ENCODE data around the gene FRMPD1. TPM values are rescaled to one million over a fixed set of nuclear protein-coding genes. Genes with fewer than 3 reads are reported as not detected.

Gene FRMPD1
- total RNA-seq, 2 donors from 2014 or later: 0.33 to 0.55 TPM

DNA sequence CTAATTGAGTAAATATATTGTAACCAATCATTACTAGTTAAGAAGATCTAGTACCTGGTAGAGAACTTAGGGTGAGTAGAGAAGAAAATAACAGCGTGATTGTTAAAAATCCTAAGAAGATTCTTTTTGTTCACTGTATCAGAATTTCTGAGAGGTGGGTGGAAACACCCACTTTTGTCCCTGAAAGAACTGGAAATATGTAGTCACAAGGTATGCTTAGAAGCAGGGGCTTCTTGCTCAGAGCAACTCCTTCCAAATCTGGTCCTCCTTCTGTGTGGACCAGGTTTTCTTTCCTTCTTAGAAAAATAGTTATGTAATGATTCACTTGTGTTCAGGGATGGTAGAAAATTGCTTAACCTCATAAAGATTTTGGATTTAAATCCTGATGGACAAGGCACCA lies 46.5 kb upstream of the FRMPD1 start:
- no peak overlapping the region for H3K27ac ChIP-seq (ENCODE audit: low read depth, low read length)
- no peak overlapping the region for H3K4me3 Mint-ChIP-seq
- H3K27me3 Mint-ChIP-seq (ENCODE audit: insufficient read depth): peaks cover 20% of the 10 kb centered on the region
- H3K9me3 Mint-ChIP-seq: no peaks in the 10 kb centered on the region
- no peak overlapping the region for H3K4me3 ChIP-seq (ENCODE audit: low read length)
- no peaks in the 10 kb centered on the region for H3K4me1 ChIP-seq (ENCODE audit: control insufficient read depth, insufficient read depth, low read length)
- WGBS, 2 experiments (ENCODE audit: insufficient coverage in 1 of 2, insufficient read length in 1 of 2): 88 to 92% methylated on average over 1 of the region's 1 CpG
- DNase-seq: no peak
- no peaks in the 10 kb centered on the region for H3K9me3 ChIP-seq (ENCODE audit: control insufficient read depth, low read length)
- no peak for TF ChIP-seq CTCF (conservative IDR thresholded peaks at IDR 0.05)
- no peaks in the 10 kb centered on the region for H3K36me3 ChIP-seq (ENCODE audit: control insufficient read depth, insufficient read depth, low read length)
- no peaks in the 10 kb centered on the region for H3K4me1 Mint-ChIP-seq
- H3K27ac Mint-ChIP-seq: no peak overlapping the region
- no peak overlapping the region for H3K9ac ChIP-seq (ENCODE audit: extremely low read depth, low read length, poor library complexity, severe bottlenecking)
- no peaks in the 10 kb centered on the region for H3K36me3 Mint-ChIP-seq (ENCODE audit: low read depth)
- H3K27me3 ChIP-seq (ENCODE audit: control insufficient read depth, insufficient read depth, low read length, poor library complexity, severe bottlenecking): peaks cover 30% of the 10 kb centered on the region

DNA sequence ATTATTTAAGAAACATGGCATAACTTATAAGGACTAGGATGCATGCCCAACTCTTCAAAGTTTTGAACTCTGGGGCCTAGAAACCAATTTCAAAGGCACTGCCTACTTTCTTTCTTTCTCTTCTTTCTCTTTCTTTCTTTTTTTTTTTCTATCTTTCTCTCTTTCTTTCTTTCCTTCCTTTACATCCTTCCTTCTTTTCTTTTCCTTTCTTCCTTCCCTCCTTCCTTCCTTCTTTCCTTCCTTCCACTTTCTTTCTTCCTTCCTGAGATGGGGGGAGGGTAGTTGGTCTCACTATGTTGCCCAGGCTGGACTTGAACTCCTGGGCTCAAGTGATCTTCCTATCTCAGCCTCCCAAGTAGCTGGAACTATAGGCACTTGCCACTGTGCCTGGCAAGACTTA lies 42.5 kb upstream of the FRMPD1 start:
- Mint-ChIP-seq H3K9me3 (no peaks in the 10 kb centered on the region), H3K27me3 (ENCODE audit: insufficient read depth) (peaks cover 9% of the 10 kb centered on the region), H3K27ac (no peak overlapping the region), H3K4me3 (no peak overlapping the region), H3K36me3 (ENCODE audit: low read depth) (no peaks in the 10 kb centered on the region), H3K4me1 (no peaks in the 10 kb centered on the region)
- Histone ChIP-seq H3K4me1 (ENCODE audit: control insufficient read depth, insufficient read depth, low read length) (no peaks in the 10 kb centered on the region), H3K9me3 (ENCODE audit: control insufficient read depth, low read length) (no peaks in the 10 kb centered on the region), H3K36me3 (ENCODE audit: control insufficient read depth, insufficient read depth, low read length) (no peaks in the 10 kb centered on the region), H3K9ac (ENCODE audit: extremely low read depth, low read length, poor library complexity, severe bottlenecking) (no peak overlapping the region), H3K27ac (ENCODE audit: low read depth, low read length) (no peak overlapping the region), H3K4me3 (ENCODE audit: low read length) (no peak overlapping the region), H3K27me3 (ENCODE audit: control insufficient read depth, insufficient read depth, low read length, poor library complexity, severe bottlenecking) (peaks cover 22% of the 10 kb centered on the region)
- DNase-seq: no peak
- no peak for TF ChIP-seq CTCF (conservative IDR thresholded peaks at IDR 0.05)

DNA sequence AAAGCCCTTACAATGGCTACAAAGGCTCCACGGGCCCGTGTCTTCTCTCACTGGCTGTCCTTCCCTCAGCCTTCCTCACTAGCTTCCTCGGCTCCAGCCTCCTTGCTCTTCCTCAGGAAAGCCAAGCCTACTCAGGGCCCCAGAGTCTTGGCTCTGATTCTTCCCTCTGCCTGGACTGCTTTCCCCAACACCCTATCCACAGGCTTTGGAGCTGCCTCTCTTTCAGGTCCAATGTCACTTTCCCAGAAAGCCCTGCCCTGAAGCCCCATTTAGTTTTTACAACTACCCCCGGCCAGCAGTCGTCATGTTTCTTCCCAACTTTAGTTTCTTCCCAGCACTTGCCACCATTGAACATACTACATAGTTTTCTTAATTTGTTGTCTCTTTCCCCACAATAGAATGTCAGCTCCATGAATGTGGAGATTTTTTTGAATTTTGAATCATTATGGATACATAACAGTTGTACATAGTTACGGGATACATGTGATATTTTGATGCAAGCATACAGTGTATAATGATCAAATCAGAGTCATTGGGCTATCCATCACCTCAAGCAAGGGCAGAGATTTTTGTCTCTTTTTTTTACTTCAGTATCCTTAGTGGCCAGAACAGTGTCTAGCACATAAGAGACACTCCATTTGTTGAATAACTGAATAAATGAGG lies 40.9 kb upstream of the FRMPD1 start:
- 63 to 80% methylated on average over 3 to 6 of the region's 6 CpGs for WGBS, 2 experiments (ENCODE audit: insufficient coverage in 1 of 2, insufficient read length in 1 of 2)
- H3K27ac Mint-ChIP-seq: no peak overlapping the region

More for the DNA sequence above, 40.9 kb upstream of the FRMPD1 start:
- Histone ChIP-seq H3K4me1 (ENCODE audit: control insufficient read depth, insufficient read depth, low read length) (no peaks in the 10 kb centered on the region), H3K36me3 (ENCODE audit: control insufficient read depth, insufficient read depth, low read length) (no peaks in the 10 kb centered on the region), H3K9ac (ENCODE audit: extremely low read depth, low read length, poor library complexity, severe bottlenecking) (no peak overlapping the region), H3K4me3 (ENCODE audit: low read length) (no peak overlapping the region), H3K9me3 (ENCODE audit: control insufficient read depth, low read length) (no peaks in the 10 kb centered on the region), H3K27me3 (ENCODE audit: control insufficient read depth, insufficient read depth, low read length, poor library complexity, severe bottlenecking) (peaks cover 11% of the 10 kb centered on the region), H3K27ac (ENCODE audit: low read depth, low read length) (no peak overlapping the region)
- Mint-ChIP-seq H3K9me3 (no peaks in the 10 kb centered on the region), H3K27me3 (ENCODE audit: insufficient read depth) (peaks cover 10% of the 10 kb centered on the region), H3K4me1 (no peaks in the 10 kb centered on the region), H3K4me3 (no peak overlapping the region), H3K36me3 (ENCODE audit: low read depth) (no peaks in the 10 kb centered on the region)
- no peak for DNase-seq
- TF ChIP-seq CTCF (conservative IDR thresholded peaks at IDR 0.05): no peak

Measured in endodermal cell (in vitro differentiated cells).